ENCODE data around the gene PSTPIP2.
A peak's percentile ranks its signal among the peaks of the same experiment; 100 is the strongest.
"Not testable (repeated sequence)": the region's sequence is repeated elsewhere in the genome, so short reads cannot be mapped to it uniquely, and the experiment has no call there.

Gene PSTPIP2, protein sequence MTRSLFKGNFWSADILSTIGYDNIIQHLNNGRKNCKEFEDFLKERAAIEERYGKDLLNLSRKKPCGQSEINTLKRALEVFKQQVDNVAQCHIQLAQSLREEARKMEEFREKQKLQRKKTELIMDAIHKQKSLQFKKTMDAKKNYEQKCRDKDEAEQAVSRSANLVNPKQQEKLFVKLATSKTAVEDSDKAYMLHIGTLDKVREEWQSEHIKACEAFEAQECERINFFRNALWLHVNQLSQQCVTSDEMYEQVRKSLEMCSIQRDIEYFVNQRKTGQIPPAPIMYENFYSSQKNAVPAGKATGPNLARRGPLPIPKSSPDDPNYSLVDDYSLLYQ

DNA sequence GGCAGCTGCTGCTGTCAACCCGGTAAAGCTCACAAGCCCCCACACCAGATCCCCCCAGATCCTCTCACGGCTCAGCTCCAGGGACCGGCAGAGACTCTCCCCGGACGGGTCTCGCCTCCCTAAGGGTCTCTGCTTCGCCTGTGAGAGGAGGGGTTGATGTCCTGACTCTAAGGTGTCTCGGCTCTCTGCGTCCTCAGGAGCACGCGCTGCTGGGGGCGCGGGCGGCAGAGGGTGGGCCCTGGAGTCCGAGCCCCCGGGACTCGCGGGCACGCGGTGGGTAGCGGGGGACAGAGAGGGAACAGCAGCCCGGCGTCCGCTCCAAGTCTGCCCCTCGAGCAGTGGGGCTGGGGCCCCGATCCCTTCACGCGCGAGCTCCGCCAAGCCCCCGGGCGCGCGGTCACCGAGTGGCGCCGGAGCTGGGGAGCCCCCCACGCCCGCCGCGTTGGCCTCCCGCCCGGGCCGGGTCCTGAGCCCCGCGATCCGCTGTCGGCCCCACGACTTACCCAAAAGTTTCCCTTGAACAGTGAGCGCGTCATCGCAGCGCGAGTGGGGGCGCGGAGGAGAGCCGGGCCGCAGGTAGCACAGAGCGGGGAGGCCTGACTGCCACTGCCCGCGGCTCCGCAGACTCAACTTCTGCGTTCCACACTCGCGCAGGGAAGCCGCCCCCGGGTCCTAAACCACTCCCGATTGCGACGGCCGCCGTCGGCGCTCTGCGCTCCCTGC, at the start of gene PSTPIP2:
Gene PSTPIP2 (minus strand): TSS at position 608 of the 723 bp plus-strand sequence. CDS start 72 bp downstream, at position 536.
- peak in 1 of 2 donors; percentile 46 for DNase-seq (ENCODE audit: low read depth in 2 of 2)

DNA sequence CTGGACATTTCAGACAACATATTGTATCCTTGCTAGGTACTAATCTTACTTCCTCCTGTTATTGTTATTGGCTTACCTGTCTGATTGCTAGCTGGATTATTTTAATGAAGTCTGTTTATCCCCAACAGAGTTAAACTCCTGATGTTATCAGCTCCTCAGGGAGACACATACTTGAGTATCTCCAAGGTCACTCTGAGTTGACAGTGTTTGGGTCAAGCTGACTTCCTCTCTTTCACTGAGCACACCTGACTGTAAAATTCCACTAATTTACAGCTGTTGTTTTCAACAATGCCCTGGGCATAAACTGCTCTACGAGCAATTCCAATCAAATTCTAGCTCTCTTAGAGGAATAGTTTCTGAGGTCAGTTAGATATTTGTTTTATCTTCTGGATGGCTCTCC, 41.7 kb upstream of the PSTPIP2 start:
- DNase-seq (ENCODE audit: low read depth in 2 of 2) = no peak

GRCh38 chr18:46110406-46110805, 38.3 kb upstream of the PSTPIP2 start:
- no peak for DNase-seq (ENCODE audit: low read depth in 2 of 2)

GRCh38 chr18:46109386-46109785, 37.3 kb upstream of the PSTPIP2 start:
- no peak for DNase-seq (ENCODE audit: low read depth in 2 of 2)

- DNase-seq (ENCODE audit: low read depth in 2 of 2) = peak; percentile 68 to 70
Measured at GRCh38 chr18:46104128-46104911, 32.3 kb upstream of the PSTPIP2 start, which contains the start of gene HAUS1. Gene HAUS1 (plus strand): TSS chr18:46104385. CDS start chr18:46104412, 27 bp downstream.

- DNase-seq (ENCODE audit: low read depth in 2 of 2) = no peak
Measured at GRCh38 chr18:46099463-46099862, 27.4 kb upstream of the PSTPIP2 start.

- DNase-seq (ENCODE audit: low read depth in 2 of 2) = no peak
Measured at GRCh38 chr18:46098616-46098933, 26.5 kb upstream of the PSTPIP2 start.

GRCh38 chr18:46097801-46098615, 25.9 kb upstream of the PSTPIP2 start, which contains the start of gene ATP5F1A:
Gene ATP5F1A (minus strand): TSS chr18:46098296. CDS start chr18:46098231, 65 bp downstream.
- DNase-seq (ENCODE audit: low read depth in 2 of 2) = peak; percentile 61 to 78

- no peak for DNase-seq (ENCODE audit: low read depth in 2 of 2)
Measured at GRCh38 chr18:46097431-46097800, 25.4 kb upstream of the PSTPIP2 start.

DNA sequence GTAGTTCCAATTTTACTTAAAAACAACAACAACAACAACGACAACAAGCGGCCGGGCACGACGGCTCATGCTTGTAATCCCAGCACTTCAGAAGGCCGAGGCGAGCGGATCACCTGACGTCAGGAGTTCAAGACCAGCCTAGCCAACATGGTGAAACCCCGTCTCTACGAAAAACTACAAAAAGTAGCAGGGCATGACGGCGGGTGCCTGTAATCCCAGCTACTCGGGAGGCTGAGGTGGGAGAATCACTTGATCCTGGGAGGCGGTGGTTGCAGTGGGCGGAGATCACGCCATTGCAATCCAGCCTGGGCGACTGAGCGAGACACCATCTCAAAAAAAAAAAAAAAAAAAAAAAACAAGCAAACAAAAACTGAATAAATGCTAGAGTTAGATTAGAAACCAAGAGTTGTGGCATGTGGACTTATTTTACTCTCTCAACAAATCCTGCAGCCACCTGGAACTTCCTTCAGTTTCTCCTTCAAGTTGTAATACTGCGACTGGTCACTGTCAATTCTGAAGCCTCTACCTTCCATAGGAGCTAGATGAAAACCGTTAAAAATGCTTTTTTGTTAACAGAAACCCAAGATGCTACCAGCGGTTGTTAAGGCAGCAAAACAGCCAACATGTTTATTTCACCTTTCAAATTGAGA, 24.7 kb upstream of the PSTPIP2 start:
- DNase-seq (ENCODE audit: low read depth in 2 of 2) = no peak

DNA sequence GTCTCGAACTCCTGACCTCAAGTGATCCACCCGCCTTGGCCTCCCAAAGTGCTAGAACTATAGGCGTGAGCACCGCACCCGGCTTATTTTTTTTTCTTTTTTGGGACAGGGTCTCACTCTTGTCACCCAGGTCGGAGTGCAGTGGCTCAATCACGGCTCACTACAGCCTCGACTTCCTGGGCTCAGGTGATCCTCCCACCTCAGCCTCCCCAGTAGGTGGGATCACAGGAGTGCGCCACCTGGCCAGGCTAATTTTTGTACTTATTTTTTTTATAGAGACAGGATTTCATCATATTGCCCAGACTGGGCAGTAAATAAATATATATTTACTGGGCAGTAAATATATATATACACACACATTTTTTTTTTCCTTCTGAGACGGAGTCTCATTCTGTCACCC, 23.5 kb upstream of the PSTPIP2 start:
- no peak for DNase-seq (ENCODE audit: low read depth in 2 of 2)

- not testable (repeated sequence) for DNase-seq (ENCODE audit: low read depth in 2 of 2)
Measured at GRCh38 chr18:46088501-46088900, 16.4 kb upstream of the PSTPIP2 start.

DNA sequence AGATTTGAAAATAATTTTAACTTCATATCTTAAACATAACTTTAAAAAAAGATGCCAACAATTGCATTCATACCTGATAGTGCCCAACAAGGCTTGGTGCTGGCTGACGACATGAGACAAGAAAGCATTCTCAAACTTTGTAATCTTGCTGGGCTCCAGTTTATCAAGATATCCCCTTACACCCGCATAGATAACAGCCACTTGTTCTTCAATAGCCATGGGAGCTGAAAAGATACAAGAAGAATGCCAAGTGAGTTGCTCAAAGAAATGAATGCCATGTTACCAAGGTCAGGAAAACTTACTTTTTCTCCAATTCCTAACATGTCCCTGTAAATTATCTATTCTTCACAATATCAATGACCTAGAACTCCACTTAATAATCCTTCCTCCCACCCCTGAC, 12.4 kb upstream of the PSTPIP2 start:
- no peak for DNase-seq (ENCODE audit: low read depth in 2 of 2)

GRCh38 chr18:46080156-46080555, 8.1 kb upstream of the PSTPIP2 start:
- no peak for DNase-seq (ENCODE audit: low read depth in 2 of 2)

DNA sequence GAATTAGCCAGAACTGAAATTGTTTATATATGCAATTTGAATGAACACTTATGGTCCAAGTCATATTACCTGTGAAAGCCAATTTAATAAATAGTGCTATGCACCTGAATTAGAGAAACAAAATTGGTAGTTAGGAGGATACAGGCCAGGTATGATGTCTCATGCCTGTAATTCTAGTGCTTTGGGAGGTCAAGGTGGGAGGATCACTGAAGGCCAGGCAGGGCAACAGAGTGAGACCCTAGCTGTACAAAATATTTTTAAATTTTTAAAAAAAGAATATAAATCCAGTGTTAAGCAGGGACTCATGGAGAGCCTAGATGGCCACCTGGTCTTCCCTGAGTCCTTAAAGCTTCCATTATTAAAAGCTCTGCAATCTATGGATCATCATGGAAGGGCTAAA, 7.3 kb upstream of the PSTPIP2 start:
- DNase-seq (ENCODE audit: low read depth in 2 of 2) = no peak

- no peak for DNase-seq (ENCODE audit: low read depth in 2 of 2)
Measured at GRCh38 chr18:46073474-46074331, 1.6 kb upstream of the PSTPIP2 start.

GRCh38 chr18:46072959-46073358, 899 bp upstream of the PSTPIP2 start:
- DNase-seq (ENCODE audit: low read depth in 2 of 2) = no peak

DNA sequence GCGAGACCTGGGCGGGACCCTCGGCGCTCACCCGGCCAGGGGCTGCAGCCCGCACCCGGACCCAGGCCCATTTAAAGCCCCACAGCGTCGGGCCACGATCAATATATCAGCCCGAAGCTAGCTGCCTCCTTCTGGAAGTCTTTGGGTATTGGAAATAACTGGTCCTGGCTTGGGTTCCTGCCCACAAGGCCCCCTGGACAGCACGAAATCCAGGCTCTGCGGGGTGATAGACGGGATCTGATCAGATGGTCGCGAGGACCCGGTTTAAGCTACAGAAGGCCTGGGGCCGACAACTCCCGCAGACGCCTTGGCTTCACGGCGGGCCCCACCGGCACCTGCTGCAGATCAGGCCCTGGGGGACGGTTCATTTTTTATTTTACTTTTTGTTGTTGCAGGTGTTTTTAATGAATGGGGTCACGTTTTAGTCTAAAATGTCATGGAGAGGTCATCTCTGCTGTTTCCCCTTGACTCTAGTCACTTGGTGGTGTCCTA, 362 bp upstream of the PSTPIP2 start:
- no peak for DNase-seq (ENCODE audit: low read depth in 2 of 2)

- DNase-seq (ENCODE audit: low read depth in 2 of 2) = no peak
Measured at GRCh38 chr18:46070815-46071652, 1.0 kb downstream of the PSTPIP2 start.

Data from activated CD8-positive, alpha-beta memory T cell treated with anti-CD3 and anti-CD28 coated beads for 4 hours (primary cell).